Activated T-helper 9 cell treated with anti-CD3 and anti-CD28 coated beads, Interleukin-2, amount 50 U/mL, for 16 hours (primary cell): ENCODE data around the gene LBX1.

Experiments used
- DNase-seq: peaks from one replicate; pipeline ENCODE4 v3.0.0-alpha.2; 2020; ENCODE audit warnings: low read depth

The LBX1 gene

DNA sequence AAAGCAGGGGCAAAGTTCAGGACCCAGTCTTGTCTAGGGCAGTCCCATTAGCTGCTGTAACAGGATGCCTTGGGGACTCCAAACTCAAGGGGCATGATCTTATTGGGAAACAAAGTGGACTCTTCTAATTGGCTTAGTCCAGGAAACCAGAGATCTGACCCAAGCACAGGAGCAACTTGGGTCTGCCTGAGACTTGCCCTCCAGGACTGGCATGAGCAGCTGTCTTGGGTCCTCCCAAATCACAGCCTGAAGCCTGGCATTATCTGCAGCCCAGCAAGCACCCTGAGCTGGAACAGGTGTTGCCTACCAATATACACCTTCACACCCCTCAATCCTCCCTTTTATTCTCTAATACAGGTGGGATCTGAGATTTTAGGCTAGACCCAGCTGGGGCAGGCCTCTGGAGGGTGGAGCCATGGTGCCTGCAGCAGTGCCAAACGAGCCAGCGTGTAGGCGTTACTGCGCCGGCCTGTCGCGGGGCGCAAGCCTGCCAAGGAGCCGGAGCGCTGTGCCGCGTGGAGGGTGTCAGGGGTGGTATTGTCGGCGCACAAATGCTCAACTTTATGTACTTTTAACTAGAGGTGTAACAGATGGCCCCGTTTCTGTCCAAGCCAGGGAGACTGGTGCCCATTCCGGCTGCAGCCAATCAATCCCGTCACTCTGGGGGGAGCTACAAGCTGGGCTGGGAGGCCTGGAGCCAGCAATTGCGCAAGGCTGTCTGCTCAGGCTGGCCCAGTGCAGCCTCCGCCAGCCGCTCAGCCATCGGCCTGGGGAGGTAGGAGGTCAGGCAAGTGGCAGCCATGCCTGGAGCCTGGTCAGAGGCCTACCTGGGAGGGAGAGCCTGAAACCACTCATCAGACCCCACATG lies 12.8 kb upstream of the LBX1 start:
- no peak for DNase-seq

DNA sequence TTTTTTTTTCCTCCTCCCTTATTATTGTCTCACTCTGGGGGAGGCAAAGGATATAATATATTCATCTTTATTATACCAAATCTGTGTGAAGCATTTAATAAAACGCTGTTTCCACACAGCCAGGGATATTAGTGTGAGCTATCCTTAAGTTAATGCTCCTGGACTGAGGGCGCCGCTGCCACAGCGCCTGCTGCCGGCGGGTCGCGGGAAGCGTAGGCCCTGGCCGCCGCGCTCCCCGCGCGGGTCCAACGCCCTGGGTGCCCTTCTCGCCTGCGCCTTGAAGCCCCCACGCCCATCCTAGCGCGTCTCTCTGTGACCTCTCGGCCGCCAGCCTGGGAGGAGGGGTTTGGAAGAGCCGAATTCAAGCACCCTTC lies 9.5 kb upstream of the LBX1 start:
- no peak for DNase-seq

DNA sequence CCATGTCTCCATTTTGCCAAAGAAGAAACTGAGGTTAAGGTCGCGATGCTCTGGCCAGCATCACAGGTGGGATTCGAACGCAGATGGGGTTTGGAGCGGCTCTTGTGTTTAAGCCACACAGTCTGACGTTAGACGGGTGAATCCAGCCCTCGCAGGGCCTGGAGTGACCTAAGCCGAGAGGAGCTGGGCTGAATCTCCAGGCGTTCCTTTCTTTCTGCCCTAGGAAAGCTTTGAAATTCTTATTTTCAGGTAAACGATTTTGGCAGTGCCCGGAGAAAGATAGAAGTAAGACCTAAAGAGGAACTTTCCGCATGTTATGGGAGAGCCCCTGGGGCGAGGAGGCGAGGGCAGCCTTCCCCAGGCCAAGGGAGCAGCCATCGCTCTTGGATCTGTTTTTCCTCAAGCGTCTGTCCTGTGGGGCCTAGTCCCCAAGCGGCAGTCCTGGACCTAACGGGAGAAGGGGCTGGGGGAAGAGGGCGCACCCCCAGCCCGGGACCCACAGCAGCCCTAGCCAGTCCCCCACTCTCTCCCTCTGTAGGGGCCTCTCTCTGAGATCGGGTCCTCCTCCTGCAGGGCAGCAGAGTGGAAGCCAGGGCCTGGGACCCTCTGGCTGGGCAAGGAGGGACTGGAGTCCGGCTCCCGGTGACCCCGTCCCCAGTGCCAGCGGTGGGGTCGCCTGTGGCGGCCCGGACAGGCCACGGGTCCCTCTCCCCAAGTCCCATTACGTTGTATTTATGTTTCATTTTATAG lies 8.9 kb upstream of the LBX1 start:
- no peak for DNase-seq

DNA sequence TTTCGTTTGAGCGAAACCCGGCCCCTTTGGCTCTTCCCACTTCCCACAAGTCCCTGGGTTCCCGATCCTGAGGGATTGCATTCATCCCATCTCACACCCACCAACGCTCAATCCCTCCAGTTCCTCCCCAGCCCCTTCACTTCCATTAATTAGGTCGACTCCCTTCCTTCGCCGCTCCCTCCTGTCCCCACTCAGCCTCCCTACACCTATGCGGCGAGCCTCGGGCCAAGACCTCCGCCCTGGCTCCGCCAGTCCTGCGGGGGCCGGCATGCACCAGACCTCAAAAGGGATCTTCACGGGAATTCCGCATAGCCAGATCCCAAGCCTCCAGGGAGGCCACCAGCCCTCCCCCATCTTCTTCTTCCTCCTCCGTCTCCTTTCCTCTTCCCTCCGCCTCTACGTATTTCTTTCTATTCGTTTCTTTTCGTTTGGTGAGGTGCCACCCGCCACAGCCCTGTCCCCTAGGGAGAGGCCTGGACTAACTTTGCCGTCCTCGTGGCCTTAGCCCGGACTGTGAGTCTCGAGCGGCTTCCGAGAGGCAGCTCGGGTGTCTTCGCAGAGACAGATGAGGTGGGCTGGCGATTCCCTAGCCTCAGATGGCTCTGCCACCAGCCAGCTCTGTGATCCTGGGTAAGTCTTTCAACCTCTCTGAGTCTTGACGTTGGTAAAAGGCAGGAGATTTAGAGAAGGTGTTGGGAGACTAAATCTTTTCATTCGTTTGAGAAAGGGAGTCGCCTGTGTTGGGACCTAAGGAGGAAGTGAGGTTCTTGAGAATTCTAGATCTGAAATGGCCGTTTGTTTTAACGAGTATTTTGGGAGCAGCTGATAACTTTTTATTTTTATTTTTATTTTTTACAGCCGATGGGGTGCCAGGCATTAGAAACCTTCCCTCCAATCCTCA lies 8.1 kb upstream of the LBX1 start:
- DNase-seq: no peak

DNA sequence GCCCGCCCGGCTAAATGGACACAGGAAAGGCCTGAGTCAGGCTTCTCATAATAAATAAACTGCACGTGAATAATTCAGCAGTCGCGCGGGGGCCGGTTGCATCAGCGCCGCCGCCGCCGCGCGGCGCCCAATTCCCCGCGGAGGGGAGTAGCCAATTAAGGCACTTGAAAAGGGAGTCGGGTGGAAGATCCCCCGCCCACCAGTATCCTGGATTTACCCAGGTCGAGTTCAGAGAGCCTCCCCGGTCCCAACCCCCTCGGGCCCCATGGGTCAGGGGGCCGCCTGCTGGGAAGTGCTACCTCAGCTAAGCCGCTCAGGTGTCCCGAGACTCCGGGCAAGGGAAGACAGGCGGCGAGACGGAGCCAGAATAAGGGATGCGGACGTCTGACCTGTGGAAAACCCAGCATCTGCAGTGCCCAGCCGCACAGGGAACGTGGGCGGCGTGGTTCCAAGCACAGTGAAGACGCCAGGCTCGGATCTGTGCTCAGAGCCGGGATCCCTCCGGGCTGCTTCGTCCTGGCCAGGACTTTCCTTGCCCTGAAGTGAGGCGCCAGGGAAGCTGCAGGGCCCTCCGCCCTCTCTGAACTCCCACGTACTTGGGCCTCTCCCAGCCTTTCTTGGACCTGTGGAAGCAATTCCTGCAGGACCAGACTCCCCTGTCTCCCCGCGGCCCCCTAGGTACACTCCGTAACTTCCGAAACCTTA lies 7.3 kb upstream of the LBX1 start:
- no peak for DNase-seq

DNA sequence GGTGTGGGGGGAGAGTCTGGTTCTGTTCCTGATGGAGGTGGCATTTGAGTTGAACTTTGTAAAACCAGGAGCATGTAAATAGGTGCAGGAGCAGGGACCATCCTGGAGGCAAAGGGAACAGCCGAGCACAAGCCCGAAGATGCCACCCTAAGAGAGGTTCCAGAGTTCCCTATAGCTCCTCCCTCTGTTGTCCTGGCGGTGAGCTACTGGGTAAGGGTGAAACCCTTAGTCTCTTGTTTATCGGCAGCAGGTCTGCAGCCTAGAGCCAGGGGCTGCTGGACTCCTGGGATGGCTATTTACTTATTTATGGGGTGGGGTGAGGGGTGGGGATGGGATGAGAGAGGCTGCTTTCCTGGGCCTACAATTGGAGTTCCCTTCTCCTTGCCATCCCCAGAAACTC lies 6.5 kb upstream of the LBX1 start:
- no peak for DNase-seq

DNA sequence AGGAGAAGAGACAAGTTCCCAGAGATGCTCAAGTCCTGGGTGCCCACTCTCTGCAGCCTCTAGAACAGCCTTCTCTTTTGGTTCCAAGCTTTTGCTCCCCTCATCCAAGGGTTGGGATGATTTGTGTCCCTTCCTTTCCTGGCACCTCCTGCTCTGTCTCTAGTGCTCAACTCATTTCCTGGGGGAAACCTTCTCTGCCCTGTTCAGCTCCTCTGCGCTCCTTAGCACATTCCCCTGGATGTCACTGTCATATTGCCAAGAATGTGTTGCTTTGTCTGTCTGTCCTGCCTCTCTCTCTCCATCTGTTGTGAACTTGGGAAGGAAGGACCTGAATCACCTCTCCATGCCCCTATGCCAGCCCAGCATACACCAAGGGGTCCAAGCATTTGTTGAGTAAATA lies 5.1 kb upstream of the LBX1 start:
- no peak for DNase-seq

DNA sequence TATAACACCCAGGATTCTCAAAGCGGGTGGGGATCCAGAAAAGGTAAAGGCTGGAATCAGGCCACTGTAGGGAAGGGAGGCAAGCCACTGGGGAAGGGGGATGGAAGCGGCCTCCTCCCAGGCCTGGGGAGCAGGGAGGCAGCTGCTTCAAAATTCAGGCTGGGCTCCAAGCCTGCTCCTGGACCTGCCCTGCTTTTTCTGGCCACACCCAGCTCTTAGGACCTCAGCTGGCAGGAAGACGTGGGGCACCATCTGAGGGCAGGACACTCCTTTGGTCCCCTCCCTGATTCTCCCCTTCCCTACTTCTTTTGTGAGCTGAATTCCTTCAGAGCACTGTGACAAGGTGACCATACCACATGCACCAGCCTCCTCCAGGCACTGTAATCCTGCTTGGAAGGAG lies 4.6 kb upstream of the LBX1 start:
- DNase-seq: no peak

DNA sequence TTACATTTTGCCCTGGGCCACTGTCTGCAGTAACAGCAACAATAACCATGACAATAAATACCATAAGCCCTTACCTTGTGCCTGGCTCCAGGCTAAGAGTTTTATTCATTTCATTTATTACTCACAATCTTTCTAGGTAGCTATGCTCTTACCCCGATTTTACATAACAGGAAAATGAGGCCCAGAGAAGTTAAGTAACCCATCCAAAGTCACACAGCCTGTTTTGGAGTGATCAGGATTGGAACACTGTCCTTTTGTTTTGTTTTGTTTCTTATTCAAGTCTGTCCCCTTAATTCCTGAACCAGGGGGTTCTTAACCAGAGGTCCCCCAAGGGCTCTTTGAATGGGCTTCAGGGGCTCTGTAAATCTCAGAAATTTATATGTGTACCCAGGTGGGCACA lies 4.2 kb upstream of the LBX1 start:
- DNase-seq: no peak

DNA sequence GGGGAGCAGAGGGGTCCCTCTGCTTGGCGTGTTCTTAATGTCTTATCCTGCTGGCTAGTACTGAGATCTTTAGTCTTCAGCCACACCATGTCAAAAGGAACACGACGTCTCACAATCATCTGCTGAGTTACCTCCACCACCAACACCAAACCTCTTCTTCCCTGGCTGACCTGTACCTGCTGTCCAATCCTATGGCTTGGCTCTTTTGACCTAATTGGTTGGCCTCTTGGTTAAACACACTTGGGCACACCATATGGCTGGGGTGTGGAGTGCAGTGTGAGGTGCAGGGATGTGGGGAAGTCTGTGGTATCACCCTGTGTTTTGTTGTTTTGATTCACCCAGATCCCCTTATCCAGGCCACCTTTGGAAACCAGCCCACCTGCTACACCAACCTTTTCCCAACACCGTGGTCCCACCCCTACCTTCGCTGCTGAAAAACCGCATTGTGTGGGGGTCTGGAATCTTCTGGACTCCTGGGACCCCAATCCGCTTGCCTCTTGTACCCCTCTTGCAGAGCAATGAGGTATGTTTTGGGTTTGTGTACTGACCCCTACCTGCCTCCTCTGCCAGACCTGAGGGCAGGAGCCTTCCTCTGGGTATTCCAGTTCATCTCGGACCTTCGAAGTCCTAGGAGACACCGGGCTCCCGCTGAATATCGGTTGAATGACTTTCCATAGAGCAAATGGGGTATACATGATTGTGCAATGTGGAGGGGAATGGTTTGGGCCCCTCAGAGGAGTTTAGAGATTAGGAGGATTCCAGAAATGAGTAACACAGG lies 2.8 kb upstream of the LBX1 start:
- no peak for DNase-seq

DNA sequence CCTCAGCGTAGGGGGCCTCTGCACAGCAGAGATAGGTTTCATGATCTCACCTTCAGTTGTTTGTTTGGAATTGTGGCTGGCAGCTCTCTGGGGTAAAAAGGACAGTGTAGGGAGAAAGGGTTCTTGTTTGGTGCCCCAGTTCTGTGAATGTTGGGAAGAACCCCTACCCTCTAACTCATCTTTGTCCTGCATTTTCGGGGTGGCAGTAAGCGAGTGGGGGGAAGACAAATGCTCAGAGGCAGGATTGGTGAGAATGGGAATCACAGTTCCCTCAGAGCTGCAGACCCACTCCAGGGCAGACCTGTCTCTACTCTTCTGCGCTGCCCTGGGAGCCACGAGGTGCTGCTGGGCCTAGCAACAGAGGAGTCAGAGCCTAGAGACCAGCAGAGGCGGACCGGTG lies 1.8 kb upstream of the LBX1 start:
- DNase-seq: no peak

DNA sequence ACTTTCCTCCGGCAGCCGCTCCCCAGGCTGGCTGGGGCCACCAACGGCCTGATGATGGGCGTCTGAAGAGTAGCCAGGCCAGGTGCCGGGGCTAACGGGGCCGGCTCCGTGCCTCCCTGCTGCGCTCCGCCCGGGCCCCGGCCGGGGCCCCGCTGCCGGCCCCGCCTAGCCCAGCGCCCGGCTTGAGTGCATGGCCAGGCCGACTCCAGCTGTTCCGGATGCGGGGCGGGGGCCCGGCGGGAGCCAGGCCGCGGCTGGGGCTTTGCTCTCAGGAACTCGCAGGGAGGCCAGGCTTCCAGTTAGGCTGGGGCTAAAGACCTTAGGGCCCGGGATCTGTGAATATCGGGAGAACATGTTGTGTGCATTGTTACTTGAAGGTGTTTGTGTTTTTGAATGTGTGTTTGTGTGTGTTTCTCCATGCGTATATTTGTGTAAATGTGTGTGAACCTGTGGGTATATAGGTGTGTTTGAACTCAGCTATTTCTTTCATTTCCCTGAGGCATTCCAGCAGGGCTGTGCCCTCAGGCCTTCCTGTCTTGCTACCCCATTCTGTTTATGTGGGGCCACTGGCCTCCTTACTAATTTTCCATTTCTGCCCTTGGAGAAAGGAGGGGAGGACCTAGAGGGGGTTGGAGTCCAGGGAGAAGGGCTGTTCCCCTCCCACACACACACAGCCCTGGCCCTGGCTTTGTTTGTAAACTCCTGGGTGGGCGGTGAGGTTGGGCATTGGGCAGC lies 1.1 kb upstream of the LBX1 start:
- DNase-seq: no peak

DNA sequence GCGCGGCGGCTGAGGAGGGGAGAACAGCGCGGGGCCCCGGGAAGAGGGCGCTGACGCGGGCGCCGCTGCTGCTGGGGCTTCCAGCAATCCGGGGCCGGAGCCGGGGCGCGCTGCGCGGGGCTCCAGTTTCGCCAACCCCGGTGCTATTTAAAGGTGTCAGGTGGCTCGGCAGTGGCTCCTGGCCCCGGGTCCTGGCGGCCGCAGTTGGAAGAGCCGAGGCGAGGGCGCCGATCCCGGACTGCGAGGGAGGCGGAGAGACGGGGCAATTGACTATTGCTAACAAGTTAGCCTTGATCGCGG lies 347 bp downstream of the LBX1 start:
- no peak for DNase-seq

DNA sequence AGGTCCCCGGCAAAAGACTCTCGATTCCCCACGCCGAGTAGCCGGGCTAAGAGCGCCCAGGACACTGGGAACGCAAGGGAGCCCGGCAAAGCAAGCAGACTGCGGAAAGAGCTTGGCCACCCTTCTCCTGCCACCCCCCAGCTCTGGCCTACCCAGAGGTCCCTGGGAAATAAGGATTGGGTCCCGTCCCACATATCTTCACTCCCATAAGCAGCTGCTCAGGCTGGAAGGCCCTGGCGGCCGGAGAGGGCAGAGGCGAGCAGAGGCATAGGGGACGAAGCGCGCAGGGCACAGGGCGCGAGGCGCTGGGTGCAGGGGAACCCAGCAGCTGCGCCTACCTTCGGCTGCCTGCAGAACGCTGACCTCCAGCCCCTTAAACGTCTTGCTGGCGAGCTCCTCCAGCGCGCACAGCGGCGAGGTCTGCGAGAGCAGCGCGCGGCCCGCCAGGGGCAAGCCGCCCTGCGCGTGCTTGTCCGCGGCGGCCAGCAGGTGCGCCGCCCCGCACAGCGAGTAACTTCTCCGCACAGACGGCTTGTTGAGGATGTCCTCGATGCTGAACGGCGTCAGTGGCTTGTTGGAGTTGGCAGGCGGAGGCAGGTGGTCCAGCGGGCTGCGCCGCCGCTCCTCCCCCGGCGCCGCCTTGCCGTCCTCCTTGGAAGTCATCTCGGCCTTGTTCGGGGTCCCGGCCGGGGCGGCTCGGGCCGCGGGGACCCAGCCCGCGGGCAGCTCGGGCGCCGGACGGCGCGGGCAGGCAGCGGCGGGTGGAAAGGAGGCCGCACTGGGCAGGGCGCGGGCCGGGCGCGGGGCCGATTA lies 904 bp downstream of the LBX1 start:
- DNase-seq: no peak

DNA sequence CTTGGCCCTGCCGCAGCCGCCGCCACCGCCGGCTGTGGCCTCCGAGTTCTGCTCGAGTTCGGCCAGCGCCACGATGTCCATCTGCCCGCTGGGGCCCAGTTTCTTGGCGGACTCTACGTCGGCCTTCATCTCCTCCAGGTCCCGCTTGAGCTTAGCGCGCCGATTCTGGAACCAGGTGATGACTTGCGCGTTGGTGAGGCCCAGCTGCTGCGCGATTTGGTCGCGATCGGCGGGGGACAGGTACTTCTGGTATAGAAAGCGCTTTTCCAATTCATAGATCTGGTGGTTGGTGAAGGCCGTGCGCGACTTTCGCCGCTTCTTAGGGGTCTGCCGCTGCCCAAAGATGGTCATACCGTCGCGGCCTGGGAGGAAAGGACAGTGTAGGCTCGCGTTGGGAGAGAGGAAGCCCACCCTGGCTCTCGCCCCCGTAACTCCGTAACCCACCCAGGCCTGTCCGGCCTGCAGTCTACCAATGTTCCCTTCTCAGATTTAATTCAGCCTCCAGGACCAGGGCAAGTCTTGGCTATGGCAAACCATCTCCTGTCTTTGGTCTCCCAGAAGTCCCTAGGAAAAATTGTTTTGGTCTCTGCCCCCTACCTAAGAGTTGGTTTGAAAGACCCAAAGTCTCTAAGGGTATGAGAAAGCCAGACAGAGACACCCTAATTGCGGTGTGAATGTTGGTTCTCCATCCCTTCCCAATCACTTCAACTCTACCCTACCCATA lies 1.7 kb downstream of the LBX1 start:
- DNase-seq: no peak

DNA sequence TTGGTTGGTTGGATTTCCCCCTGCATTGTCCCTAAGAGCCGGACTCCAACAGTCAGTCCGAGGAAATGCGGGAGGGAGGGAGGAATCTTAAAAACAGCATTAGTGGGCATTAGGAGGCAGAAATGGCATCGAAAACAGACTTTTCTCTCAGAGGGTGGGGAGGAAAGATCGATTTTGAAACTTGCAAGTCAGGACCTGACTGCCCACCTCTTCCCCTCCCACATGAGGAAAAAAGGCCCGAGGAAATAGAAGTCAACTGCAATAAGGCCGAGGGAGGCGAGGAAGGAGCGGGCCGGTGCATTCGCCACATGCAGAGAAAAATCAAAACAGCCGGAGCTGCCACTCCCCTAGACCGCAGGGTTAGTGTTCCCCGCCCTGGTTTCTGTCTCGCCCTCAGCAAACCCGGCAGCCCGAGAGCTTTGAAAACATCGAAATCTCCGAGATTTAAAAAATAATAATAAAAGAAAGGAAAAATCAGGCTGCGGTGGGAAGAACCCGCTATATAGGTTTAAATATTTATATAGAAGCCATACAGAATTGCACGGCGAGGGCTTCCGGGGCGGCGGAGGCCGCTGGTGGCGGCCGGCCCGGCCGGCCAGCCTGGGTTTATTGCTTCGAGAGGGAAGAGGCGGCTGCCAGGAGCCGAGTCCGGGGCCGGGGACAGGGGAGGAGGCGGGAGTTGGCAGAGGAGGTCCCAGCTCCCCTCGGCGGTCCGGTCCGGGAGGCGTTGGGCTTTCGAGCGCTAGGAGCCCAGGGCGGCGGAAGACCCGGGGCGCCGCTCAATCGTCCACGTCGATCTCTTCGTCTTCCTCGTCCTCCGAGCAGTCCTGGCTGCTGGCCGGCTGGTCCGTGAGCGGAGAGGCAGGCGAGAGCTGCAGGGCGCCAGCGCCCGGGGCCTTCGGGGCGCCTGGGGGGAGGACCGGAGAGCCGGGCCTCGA lies 2.5 kb downstream of the LBX1 start:
- no peak for DNase-seq

DNA sequence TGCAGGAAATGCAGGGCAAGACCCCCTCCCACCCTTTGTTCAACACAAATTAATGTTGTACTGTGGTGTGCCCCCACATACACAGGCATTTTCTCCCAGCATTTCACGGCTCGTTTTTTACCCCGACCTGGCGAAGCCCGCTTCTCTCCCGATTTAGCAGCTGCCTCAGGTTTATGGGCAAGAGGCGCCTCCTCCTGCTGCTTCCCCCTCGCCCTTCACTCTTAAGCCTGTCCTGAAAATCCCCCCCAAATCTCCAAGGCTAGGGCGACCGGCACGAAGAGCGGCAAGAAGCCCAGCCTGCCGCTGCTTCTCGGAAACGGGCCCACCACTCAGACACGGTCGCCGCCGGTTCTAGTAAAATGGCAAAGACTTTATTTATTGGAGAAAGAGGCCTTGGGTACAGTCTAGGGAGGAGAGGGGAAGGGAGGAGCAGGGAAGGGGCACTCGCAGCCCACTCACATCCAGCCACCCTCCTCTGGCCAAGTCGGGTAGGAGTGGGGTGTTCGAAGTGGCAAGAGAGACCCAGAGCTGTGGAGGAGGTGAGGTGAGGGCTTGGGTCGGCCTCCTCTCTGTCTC lies 3.3 kb downstream of the LBX1 start:
- DNase-seq: no peak
